Gastrocnemius medialis (tissue), 4 donors: ENCODE data around the gene ZNF345. TPM values are rescaled to one million over a fixed set of nuclear protein-coding genes. Genes with fewer than 3 reads are reported as not detected.

Experiments used
- ATAC-seq, 2 donors: fragments of 150-250 bp; one replicate each; pipeline ENCODE4 v1.9.1; 2016
- DNase-seq, 2 donors: peaks; one replicate each; pipeline ENCODE4 v3.0.0-alpha.2; 2019
- H3K27ac ChIP-seq, 4 donors: fragments of 200-600 bp; sonication (generic); 1 replicate in 1 of 4; 2 replicates in 3 of 4; pipeline ENCODE4 v1.5.1; 2016 to 2018; ENCODE audit warnings: mild to moderate bottlenecking in 2 of 4, moderate library complexity in 1 of 4
- H3K27me3 ChIP-seq, 3 donors: fragments of 200-600 bp; sonication (generic) in 2 of 3; 1 replicate in 1 of 3; 2 replicates in 2 of 3; pipeline versions ENCODE4 v1.5.1 to v1.6.0; 2016 to 2019; ENCODE audit warnings: mild to moderate bottlenecking in 1 of 3, moderate library complexity in 1 of 3
- H3K36me3 ChIP-seq, 2 donors: fragments of 200-600 bp; sonication (generic) in 1 of 2; one replicate each; pipeline ENCODE4 v1.5.1; 2017 to 2018
- H3K4me1 ChIP-seq, 2 donors: fragments of 200-600 bp; sonication (generic) in 1 of 2; one replicate each; pipeline ENCODE4 v1.5.1; 2016 to 2017; ENCODE audit warnings: mild to moderate bottlenecking in 2 of 2
- H3K4me3 ChIP-seq, 4 donors: fragments of 200-600 bp; sonication (generic) in 3 of 4; 1 replicate in 1 of 4; 2 replicates in 3 of 4; pipeline ENCODE4 v1.5.1; 2016 to 2019; ENCODE audit warnings: mild to moderate bottlenecking in 2 of 4
- H3K9me3 ChIP-seq, 3 donors: fragments of 200-600 bp; sonication (generic) in 2 of 3; 1 replicate in 1 of 3; 2 replicates in 2 of 3; pipeline ENCODE4 v1.5.1; 2016 to 2019
- POLR2A ChIP-seq, 2 donors: fragments of 450-650 bp; IDR thresholded peaks; one replicate each; pipeline ENCODE4 v1.6.1; 2017; ENCODE audit warnings: antibody characterized with exemption in 2 of 2, mild to moderate bottlenecking in 2 of 2, moderate library complexity in 2 of 2
- in situ Hi-C, 4 donors: fragments of 200-750 bp; cut with MboI; loops; one replicate each; pipeline versions ENCODE4 v1.15.0 to v1.8.0; 2017; ENCODE audit warnings: low sequenced_read_pairs in 4 of 4
- intact Hi-C: fragments of 100-400 bp; cut with DNase I; formaldehyde crosslinking; loops from one replicate; pipeline ENCODE4 v1.15.1; 2023; ENCODE audit warnings: low total_unique reads
- total RNA-seq, 4 donors: library from RNA; depleted of rRNA; stranded (reverse); fragments of >200 nt; gene quantifications; one replicate each; pipeline versions ENCODE4 v1.1.0 to v1.2.3, GENCODE V29; 2016
- TF ChIP-seq, protein P1 (sequence below), 5 experiments: fragments of 450-650 bp in 3 of 5; fragments of 200-600 bp in 2 of 5; sonication (generic) in 2 of 5; IDR thresholded peaks in 4 of 5; conservative IDR thresholded peaks in 1 of 5; 1 replicate in 4 of 5; 2 replicates in 1 of 5; pipeline ENCODE4 v1.5.1; 2016 to 2019; ENCODE audit warnings: antibody characterized with exemption in 5 of 5, mild to moderate bottlenecking in 3 of 5, moderate library complexity in 3 of 5

The ZNF345 gene
- total RNA-seq, 4 donors from 2014 or later: 0.36 to 3.9 (median 0.51) TPM

DNA sequence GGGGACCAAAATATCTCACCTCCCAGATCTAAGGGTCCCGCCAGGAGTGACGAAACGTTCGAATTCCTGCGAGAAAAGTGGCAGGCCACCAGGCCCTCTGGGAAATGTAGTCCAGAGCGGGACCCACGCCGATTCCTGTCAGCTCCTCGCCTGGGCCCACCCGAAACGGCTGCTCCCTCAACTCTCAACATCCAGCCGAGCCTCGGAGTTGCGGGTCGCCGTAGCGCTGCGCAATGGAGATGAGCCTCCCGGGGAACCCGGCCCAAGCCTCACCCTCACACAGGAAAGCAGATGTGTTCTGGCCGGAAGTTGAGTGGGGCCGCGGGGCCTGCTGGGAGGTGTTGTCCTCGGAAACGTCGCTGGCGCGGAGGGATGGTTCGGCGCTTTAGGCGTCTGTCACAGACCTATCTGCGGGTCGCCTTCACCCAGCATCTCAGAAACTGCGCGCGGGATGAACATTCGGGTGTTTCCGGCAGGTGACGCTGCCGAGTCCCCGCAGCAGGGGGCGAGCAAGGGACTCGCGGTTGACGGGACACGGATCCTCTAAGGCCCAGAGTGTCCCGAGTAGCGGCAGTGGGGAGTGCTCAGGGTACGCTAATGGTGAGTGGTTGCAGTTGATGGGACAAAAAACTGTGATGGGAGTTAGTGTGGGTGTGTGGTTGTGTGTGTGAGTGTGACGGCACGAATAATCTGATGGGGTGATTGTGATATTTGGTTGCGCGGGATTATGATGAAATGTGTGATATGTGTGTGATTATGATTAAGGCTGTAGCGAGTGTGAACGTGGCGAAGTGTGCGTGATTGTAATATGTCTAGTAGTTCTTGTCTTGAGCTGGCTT is 65.5 kb downstream of the ZNF345 start, which contains the start of the genes ZNF568 and ZNF829:
TSS of gene ZNF568 (plus strand) at position 341 of the 839 bp plus-strand sequence. CDS start 6,439 bp downstream, outside the sequence.
TSS of gene ZNF829 (minus strand) at position 300 of the 839 bp plus-strand sequence. CDS start 1,124 bp downstream, outside the sequence.
- Histone ChIP-seq H3K9me3 (peaks cover 0 to 6% (median 0%) of the 10 kb centered on the region in 3 donors), H3K27ac (peak within 1 kb of the TSS; percentile 92 to 97 (median 94)), H3K4me3 (peak within 1 kb of the TSS; percentile 82 to 98 (median 83)), H3K36me3 (peaks cover 3 to 59% of the 10 kb centered on the region in 2 donors), H3K4me1 (peaks cover 8 to 12% of the 10 kb centered on the region in 2 donors), H3K27me3 (no peaks in the 10 kb centered on the region)
- intact Hi-C loops: loop anchor here (1.0 to 5.0 kb wide), 7 partner anchors 57 to 551 kb away; partner anchors contain the start of genes ZNF345, ZNF420, ZNF566 and ZNF567
- peak; percentile 76 to 79 for DNase-seq
- in situ Hi-C loops: no loop called here
- ATAC-seq: peak; percentile 98
- peak in 1 of 2 donors; percentile 12 for TF ChIP-seq POLR2A (IDR thresholded peaks at IDR 0.05)
- TF ChIP-seq, protein P1, sequence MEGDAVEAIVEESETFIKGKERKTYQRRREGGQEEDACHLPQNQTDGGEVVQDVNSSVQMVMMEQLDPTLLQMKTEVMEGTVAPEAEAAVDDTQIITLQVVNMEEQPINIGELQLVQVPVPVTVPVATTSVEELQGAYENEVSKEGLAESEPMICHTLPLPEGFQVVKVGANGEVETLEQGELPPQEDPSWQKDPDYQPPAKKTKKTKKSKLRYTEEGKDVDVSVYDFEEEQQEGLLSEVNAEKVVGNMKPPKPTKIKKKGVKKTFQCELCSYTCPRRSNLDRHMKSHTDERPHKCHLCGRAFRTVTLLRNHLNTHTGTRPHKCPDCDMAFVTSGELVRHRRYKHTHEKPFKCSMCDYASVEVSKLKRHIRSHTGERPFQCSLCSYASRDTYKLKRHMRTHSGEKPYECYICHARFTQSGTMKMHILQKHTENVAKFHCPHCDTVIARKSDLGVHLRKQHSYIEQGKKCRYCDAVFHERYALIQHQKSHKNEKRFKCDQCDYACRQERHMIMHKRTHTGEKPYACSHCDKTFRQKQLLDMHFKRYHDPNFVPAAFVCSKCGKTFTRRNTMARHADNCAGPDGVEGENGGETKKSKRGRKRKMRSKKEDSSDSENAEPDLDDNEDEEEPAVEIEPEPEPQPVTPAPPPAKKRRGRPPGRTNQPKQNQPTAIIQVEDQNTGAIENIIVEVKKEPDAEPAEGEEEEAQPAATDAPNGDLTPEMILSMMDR (IDR thresholded peaks at IDR 0.05 in 4 of 5, conservative IDR thresholded peaks at IDR 0.05 in 1 of 5): peak; percentile 32 to 64 (median 46)

DNA sequence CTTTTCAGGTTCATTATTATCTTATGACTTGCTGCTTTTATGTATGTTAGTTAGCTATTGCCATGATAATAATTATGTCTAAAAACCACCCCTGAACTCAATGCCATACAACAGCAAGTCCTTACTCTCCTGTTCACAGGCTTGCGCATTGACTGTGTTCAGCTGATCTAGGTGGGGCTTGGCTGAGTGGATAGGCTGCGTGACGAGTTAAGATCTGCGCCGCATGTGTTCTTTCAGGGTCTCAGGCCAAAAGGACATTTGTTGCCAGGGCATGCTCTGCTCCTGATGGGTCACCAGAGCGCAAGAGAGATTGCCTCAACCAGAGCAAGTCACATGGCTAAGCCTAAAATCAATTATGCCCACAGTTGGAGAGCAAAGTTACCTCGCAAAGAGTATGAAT is 66.3 kb downstream of the ZNF345 start:
- Histone ChIP-seq H3K9me3 (peaks cover 0 to 5% (median 0%) of the 10 kb centered on the region in 3 donors), H3K27ac (peak overlapping the region; percentile 92 to 97 (median 94)), H3K36me3 (peaks cover 3 to 60% of the 10 kb centered on the region in 2 donors), H3K4me3 (peak overlapping the region; percentile 82 to 98 (median 83)), H3K27me3 (no peaks in the 10 kb centered on the region), H3K4me1 (peaks cover 8 to 12% of the 10 kb centered on the region in 2 donors)
- no peak for TF ChIP-seq POLR2A (IDR thresholded peaks at IDR 0.05)
- TF ChIP-seq, protein P1 (IDR thresholded peaks at IDR 0.05 in 4 of 5, conservative IDR thresholded peaks at IDR 0.05 in 1 of 5): no peak
- in situ Hi-C loops: no loop called here
- ATAC-seq (no peak), DNase-seq (no peak)
- intact Hi-C loops: loop anchor here (1.0 to 5.0 kb wide), 7 partner anchors 56 to 550 kb away; partner anchors contain the start of genes ZNF345, ZNF420, ZNF566 and ZNF567

DNA sequence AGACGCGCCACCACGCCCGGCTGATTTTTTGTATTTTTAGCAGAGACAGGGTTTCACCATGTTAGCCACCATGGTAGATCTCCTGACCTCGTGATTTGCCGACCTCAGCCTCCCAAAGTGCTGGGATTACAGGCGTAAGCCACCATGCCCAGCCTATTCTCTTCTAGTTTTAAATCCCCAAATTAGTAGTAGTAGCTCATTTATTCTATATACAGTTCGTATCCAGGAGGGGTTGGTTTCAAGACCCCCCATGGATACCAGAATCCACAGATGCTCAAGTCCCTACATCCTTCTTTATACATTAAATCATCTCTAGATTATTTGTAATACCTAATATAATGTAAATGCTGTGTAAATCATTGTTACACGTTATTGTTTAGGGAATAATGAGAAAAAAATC is 67.4 kb downstream of the ZNF345 start:
- peaks cover 8 to 12% of the 10 kb centered on the region in 2 donors for H3K4me1 ChIP-seq
- no peak for TF ChIP-seq POLR2A (IDR thresholded peaks at IDR 0.05)
- TF ChIP-seq, protein P1 (IDR thresholded peaks at IDR 0.05 in 4 of 5, conservative IDR thresholded peaks at IDR 0.05 in 1 of 5): no peak
- H3K27ac ChIP-seq: no peak overlapping the region
- in situ Hi-C loops (no loop called here), intact Hi-C loops (loop anchor here (5.0 kb wide), 2 partner anchors 231 to 431 kb away; partner anchors contain the start of genes ZNF566 and ZNF567)
- H3K4me3 ChIP-seq: no peak overlapping the region
- peaks cover 9 to 63% of the 10 kb centered on the region in 2 donors for H3K36me3 ChIP-seq
- ATAC-seq: no peak
- DNase-seq: no peak
- H3K27me3 ChIP-seq: no peaks in the 10 kb centered on the region
- no peaks in the 10 kb centered on the region for H3K9me3 ChIP-seq

Other genes with a start within 250 kb of the ZNF345 start
- 1 to 10 TPM in 2 of 4 donors, under 1 TPM in 2; 0.16 to 9.0 (median 1.9) TPM for gene ZNF382, start 245.6 kb upstream of the ZNF345 start, total RNA-seq
- 1 to 10 TPM; 1.0 to 4.5 (median 2.6) TPM for gene ZNF461, start 184.0 kb upstream of the ZNF345 start, total RNA-seq
- 1 to 10 TPM; 1.1 to 3.5 (median 1.9) TPM for gene ZNF567, start 163.3 kb upstream of the ZNF345 start, total RNA-seq
- under 1 TPM; 0.24 to 0.55 (median 0.42) TPM for gene ZNF850, start 78.1 kb upstream of the ZNF345 start, total RNA-seq
- 1 to 10 TPM; 2.4 to 8.1 (median 5.2) TPM for gene ZNF790, start 12.5 kb upstream of the ZNF345 start, total RNA-seq
- 1 to 10 TPM in 2 of 4 donors, under 1 TPM in 2; 0.97 to 1.5 (median 1.2) TPM for gene ZNF829, start 65.4 kb downstream of the ZNF345 start, total RNA-seq
- 10 to 100 TPM in 1 of 4 donors, 1 to 10 TPM in 3; 3.0 to 10.2 (median 5.4) TPM for gene ZNF568, start 65.5 kb downstream of the ZNF345 start, total RNA-seq
- gene ZNF420, start 227.6 kb downstream of the ZNF345 start, total RNA-seq: 10 to 100 TPM in 1 of 4 donors, 1 to 10 TPM in 3; 3.0 to 15.4 (median 3.7) TPM